ENCODE measurements around the gene S1PR3.

The S1PR3 gene

DNA sequence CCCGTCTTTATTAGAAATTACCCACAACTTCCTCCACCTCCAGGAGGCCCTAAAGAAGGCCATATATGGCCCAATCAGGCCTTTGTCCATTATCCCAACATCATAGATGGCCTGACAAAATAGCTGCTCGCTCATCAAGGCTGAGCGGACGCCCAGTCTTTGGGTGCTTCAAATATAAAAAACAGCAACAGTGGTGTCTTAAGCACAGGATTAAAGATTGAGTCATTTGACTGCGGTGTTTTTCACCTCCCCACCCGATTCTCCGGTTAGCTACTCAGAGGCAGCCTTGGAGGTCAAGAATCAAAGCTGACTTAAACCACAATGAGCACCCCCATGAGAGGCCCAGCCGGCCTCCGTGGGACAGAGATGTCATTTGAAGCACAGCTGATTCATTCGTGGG is 18.8 kb downstream of the S1PR3 start:
- DNase-seq: no peak

DNA sequence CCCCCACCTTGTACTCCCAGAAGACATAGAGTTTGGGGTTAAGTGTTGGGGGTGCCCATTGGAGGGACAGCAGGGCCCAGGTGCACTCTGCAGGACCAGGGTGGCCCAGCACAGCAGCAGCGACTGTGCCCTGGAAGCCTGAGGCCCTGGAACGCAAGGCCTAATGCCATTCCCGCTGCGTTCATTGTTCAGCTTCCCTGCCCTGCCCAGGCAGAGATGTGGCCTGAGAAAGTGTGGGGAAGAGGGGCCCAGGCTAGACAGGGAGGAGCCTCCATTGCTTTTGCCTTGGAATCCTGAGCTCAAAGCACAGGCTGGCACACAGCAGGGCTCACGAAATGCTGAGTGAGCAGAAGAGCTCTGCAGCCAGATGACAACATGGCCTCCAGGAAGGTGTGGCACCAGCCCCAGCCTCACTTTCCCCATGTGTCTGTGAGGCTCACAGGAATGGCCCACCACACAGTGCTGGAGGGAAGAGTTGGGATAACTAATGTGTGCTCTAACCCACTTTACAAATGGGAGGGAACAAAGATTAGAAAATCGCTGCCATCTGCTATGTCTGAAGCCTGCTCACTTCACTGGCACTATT is 19.4 kb downstream of the S1PR3 start:
- no peak for DNase-seq

DNA sequence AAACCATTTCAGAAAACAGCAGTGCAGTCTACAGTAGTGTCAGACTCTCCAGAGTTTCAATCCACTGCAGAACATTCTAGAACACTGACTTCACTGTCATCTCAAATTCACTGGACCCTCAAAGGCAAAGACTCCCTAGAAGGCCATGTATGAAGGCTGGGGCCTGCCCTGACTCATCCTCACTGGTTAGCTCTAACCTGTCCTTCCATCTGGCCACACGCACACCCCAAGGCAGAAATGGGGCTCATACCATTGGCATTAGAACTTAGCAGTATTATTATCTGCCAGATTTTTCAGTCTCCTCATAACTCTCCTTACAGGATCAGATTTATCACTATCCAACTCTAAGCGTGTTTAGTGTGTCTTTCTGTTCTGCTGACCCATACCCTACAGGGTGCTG is 20.4 kb downstream of the S1PR3 start:
- DNase-seq: no peak

DNA sequence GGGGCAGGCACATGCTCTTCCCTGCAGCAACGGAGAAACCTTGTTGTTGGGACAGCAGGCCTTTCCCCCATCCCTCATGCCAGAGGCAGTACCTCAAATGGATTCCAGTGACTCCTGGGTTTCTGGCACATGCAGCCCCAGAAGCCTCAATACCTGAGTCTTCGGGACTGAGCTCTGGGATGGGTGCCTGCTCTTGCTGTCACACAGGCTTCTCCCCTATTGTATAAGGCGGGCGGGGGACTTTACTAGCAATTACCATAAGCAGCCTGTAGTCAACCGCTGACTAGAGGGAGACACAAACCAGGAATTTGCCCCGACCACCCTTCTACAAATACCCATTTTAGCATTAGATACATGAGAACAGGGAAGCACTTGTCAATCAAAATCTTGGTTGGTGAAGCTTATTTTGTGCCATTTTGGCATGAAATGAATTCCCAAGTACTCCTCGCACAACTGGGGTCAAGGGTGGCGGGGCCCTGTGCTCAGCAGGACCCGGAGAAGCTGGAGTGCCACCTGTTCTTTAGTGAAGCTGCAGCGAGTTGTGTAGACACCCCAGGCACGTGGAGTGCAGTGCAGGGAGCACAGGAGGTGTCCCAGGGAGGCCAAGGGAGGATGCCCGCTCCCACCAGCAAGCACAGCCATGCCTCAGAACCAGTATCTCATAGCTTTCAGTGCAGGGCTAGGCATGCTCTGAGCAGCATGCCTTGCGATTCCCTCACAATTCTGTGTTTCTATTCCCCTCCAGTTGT is 21.2 kb downstream of the S1PR3 start:
- DNase-seq: no peak

DNA sequence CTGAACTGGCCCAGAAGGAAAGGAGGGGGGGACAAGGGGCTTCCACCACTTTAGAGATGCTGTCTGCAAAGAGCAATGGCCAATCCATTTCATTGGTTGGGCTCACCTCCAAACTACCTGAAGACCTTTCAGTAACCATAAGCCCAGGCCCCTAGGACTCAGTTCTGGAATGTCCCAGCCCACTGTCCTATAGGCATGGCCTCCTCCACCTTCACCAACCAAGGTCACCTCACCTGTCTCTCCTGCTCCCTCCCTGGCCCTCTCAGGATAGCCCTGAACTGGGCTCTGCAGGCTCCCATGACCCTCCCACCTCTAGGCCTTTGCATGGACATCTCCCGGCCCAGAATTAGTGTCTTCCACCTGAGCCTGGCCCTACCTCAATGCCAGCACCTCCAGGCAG is 22.4 kb downstream of the S1PR3 start:
- DNase-seq: no peak

DNA sequence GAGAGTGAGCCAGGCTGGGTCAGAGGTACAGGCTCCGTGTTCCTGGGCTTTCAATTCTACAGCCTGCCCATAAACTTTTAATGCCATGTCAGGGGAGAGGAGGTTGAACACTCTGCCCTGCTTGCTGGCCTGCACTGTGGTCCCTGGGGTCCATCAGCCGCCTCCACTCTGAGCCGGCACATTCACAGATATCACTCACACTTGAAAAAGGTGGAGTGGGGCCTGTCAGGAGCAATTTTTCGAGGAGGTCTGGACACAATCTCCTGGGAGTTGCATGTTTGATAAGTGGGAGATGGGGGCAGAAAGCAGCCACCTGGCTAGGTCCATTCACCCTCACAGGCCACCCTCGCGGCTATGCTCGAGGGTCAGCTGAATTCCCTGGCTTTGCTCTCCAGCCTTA is 22.9 kb downstream of the S1PR3 start:
- DNase-seq: no peak

DNA sequence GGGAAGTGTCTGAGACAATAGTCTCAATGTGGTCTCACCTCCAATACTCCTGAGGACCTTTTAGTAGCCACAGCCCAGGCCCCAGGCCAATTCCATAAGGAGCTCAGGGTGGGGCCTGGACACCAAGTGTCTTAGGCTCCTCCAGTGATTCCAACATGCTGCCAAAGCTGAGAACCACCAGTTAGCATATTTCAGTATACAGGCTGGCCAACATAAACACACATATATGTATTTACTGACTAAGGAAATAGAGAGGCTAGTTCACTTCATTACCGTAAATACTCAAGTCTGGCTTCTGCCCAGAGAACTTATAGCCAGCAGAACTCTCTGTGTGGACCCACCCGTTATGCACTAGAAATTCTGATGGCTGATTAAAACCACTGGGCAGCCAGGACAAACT is 24.1 kb downstream of the S1PR3 start:
- DNase-seq: no peak

DNA sequence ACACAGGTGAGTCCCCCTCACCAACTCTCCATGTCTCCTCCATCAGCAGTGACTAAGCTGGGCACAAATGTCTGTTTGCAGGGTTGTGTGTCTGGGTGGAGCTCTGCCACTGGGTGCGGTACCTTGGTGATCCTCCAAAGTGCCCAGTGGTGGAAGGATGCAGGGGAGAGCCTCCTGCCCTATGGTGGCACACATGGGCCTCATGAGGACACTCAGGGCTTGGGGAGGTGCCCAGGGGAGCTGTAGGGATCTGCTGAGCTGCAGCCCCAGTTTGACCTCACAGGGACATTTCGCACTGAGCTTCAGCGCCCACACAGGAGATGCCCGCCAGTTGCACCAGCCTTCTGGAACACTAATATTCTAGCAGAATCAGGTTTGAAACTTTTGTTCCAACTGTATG is 29.5 kb downstream of the S1PR3 start:
- no peak for DNase-seq

DNA sequence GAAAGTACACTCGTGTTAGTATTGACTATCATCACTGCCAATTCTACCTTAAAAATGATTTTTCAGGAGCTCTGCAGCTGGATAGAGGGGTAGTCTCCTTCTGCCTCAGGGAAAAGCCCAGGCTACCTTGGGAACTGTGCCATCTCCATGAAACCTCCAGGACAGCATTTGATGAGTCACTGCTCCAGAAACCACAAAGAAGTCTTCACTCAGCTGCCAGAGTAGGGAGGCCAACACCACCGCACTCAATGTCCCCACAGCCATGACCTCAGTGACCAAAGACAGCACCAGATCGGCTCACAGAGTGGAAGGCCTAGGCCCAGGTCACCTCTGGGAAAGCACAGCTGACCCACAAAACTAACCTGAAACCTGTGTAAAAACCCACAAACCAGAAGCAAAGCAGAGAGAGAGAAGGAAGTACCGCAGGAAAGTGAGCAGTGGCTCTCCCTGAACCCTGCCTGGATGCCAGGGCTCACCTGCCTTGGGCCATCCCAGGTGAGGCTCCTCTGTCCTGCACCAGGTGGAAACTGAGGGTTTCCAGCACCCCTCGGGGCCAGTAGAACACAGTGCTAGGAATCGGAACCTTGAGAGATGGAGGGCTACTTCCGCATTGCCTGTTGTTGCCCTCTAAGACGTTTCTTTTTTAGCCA is 30.0 kb downstream of the S1PR3 start:
- no peak for DNase-seq

DNA sequence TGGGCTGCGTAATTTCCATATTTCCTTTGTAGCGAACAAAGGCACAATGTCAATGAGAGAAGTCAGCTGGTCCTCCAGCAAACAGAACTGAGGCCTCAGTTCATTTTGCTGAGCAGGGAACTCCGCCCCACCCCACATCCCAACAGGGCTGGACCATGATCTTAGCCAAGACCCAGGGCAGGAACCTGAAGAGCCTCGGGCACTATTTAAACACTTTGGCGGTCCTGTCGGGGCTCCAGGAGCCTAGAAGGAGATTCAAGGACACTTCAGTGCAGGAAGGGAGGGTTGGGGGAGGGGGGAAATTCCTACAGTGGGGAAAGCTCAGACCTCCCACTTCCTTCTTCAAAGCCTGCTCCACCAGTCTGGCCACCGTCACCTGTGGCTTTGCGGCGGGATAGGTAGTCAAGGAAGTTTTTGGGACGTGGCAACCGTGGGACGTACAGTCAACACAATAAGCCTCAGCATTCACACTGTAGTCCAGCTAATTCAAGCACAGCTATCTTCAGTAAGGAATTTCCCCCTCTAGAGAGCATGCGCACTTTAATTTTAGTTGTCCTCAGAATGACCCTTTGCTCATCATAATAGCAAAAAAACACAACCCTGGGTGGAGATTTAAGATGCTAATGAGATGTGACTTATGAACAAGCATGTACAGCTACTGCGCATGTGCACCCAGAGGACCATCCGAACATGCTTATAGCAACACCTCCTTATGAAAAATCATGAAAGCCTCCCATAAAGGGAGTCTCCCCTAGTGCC is 30.9 kb downstream of the S1PR3 start:
- no peak for DNase-seq

DNA sequence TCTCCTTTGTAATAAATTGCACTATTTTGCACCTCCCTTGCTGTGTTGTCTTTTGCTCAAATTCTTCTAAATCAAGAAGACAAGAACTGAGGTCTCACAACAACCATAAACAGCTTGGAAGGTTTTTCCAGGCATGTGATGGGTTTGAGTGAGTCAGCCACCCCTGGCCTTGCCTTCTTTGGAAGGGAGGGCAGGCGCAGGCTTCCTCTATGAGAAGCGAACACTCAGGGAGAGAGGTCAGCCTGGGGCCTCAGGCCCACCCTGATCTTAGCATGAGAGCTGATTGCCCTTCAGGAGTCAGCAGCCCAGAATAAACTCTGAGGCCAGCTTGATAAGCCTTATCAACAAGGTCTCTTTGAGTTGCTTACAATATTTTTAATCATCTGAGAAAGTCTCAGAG is 31.6 kb downstream of the S1PR3 start:
- no peak for DNase-seq

DNA sequence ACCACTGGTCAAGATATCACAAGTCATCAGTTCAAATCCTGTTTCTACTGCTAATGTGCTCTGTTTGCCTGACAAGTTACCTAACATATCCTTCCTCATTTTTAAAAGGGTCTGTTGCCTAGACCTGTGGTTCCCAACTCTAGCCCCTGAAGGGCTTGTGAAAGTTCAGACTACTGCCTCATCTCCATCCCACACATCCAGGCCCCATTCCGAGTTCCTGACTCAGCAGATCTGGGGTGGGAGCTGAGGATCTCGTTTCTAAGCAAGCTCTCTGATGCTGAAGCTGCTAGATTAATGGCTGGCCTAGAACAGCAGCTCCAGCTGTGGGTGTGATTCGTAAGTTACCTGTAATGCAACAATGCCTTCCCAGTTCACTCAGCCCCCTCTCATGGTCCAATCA is 32.5 kb downstream of the S1PR3 start:
- no peak for DNase-seq

DNA sequence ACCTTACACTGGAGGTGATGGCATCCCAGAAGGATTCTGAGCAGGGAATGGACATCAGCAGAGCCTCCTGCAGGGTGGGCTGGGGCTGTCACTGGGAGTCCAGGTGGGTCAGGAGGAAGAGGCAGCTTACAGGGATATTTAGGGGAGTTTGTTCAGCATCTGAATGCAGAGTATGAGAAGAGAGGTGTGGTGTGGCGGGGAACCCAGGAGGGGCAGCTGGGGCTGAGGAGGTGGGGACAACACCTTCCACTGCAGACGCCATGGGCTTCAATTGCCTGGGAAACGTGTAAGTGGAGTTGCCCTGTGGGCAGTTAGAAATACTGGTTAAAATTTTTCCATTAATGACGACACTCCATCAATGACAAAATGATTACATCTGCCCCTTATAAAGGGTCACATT is 33.5 kb downstream of the S1PR3 start:
- no peak for DNase-seq

DNA sequence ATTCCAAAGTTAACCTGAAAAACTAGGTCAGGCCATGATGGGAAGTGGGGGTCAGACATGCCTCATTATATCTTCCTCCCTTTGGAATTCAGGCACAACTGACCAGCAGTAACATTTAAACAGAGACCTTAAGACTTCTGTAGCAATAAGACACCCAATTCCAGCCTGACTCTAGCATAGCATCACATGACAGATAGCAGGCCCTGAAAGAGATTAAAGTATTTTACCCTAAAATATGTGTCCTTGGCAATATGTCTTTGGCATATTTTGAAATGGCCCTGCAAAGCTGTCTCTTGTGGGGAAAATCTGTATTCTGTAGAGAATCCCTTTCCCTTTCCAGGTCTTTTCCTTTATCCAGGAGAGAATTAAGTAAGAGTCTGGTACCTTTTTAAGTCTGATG is 34.3 kb downstream of the S1PR3 start:
- no peak for DNase-seq

DNA sequence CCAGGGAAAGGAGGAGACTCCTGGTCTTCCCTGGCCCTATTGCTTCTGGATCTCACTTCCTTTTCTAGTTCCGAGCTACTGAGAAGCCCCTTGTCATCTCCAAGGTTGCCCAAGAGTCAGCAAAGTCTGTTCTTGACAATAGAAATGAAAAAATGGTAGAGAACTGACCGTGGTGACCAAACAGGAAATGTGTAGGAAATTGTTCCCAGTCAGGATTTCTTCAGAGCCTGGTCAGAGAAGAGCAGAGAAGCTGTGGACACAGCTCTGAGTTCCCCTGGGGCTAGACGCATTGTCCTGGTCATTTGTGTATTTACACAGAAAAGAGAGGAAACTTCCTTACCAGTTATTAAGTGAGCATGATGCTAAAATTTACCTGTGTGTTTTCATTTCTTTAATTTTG is 35.6 kb downstream of the S1PR3 start:
- DNase-seq: no peak

DNA sequence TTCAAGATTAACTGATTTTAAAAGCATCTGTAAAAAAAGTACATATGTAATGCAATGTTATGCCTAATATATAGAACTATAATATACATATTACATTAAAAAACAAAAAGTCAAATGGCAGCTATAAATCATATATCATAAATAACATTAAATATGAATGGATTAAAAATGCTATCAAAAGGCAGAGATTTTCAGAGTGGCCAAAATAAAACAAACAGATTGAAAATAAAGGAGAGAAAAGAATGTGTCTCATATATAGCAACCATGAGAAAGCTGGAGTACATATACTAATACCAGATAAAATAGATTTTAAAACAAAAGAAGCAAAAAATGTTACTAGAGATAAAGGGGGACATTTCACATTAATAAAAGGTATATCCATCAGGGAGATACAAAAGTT is 38.5 kb downstream of the S1PR3 start:
- DNase-seq: no peak

DNA sequence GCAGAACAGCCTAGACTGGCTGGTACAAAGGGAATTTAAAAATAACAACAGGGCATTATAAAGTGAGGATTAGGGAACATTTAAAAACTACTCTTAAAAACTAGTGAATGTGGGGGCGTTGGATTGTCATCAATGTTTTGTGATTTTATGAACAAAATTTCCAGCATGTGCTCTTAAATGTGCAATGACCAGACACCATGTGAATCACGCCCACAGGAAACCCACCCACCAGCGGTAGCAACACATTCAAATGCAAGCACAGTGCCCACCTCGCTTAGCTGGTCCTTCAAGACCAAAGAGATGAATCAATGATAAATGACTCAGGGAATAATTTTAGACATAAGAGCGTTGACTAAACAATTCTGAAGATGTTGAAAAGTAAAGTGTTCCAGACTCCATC is 40.9 kb downstream of the S1PR3 start:
- DNase-seq: no peak

DNA sequence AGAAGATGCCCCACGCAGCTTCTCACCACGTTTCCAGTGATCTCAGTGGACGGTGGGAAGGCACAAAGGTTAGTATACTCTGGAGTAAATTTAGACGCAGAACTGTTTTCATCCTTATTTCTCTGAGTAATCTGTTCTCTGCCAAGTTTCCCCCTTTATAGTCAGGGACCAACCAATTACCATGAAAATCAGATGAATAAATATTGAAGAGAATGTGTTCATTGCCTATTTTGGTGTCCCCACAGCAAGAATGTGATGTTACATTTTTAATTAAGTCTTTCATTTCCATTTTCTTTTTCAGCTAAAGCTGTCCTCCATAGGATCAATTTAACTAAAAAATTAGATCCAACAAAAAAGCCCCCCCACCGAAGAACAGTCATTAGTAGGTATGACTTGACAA is 41.4 kb downstream of the S1PR3 start:
- DNase-seq: no peak

DNA sequence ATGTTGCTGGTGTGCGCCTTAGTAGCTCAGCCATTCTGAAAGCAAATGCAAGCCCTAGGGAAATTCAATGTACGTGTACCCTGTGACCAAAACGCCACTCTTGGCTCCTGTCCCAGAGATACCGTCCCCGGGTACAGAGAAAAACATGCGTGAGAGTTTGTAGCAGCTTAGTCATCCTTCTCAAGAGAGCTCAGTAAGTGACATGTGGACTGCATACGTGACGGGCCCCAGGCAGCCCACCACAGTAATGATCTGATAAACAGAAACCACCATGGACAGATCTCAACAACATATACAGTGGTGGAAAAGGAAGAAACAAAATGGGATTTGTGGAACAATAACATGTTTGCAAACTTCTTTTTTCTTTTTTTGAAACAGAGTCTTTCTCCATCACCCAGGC is 45.1 kb downstream of the S1PR3 start:
- DNase-seq: no peak

DNA sequence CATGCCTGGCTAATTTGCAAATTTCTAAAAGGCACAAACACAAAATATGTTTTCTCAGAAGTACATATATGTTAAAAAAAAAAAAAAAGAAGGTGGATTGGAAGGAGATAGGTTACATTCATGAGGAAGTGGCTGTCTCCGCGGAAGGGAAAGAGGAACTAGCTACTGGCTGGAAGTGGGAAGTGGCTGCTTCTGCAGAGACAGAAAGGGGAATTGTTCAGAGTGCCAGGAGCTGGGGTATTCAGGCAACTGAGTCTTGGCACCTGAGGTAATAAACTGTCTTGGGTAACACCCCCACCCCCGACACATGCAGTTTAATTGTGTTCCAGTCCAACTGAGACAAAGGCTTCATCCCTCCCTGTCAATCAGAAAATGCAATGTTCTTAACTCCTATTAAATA is 45.6 kb downstream of the S1PR3 start:
- no peak for DNase-seq

DNA sequence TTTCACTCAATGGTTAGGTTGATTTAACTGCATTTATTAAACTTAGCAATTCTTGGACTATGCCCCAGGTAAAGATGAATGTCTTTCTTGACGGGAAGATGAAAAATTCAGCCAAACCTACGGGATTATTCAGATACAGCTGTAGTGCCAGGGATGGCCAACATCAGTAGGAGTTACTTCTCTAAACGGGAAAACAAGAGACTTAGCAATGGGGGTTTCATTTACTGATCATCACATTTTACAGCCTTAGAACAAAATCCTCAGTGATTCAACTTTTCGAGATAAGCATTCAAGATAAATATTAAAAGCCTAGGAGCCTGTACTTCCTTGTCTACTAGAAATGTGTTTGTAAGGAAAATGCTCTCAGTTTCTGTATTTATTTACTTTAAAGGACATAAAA is 46.1 kb downstream of the S1PR3 start:
- no peak for DNase-seq

DNA sequence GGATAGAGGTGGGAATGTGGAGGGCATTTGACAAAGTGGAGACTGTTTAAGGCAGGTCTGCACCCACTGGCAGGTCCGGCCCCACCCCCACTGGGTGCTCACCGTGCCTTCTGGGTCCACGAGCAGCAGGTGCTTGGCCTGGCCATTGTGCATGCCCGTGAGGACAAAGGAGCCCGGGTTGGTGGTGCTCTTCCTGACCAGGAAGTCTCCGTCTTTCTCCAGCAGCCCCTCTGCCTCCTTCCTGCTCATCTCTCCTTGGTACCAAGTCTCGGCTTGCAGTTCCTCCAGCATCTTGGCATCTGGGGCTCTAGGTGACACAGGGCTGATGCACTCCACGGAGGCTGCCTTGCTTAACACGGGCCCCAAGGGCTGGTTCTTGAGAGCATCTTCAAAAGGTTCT is 46.6 kb downstream of the S1PR3 start:
- DNase-seq: no peak

DNA sequence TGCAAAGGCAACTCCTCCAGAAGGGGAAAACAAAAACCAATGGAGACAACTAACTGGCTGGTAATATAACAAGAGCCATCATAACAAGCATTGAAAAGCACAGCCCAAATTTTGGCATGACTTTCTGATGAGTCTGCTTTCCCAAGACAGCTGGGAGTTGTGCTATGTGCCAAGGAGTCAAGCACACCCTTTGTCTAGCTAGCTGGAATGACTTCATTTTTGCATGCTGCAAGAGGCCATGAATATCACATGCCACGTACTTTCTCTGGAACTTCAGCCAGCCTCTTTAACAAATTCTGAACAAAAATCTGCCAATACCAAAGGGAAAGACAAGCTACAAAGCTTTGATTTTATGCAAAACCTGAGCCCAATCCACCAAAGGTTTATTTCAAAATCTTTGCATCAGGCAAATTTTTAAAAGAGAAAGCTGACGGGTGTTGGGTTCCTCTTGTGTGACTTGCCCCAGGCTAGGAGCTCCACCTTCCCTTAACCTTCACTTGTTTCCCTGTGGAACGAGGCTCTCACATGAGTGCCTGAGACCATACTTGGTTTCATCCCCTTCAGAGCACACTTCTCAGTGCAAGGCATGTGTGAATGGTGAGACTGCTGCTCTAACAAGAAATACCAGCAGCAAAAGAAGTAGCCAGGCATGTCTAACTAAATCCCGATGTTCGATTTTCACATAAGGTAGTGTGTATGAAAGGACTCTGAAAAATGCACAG is 47.3 kb downstream of the S1PR3 start:
- DNase-seq: no peak
